ENCODE data around the gene TUT4. TPM values are rescaled to one million over a fixed set of nuclear protein-coding genes. Genes with fewer than 3 reads are reported as not detected.
A peak's percentile ranks its signal among the peaks of the same experiment; 100 is the strongest.

Gene TUT4
- total and polyA plus RNA-seq, 2 of the 4 experiments (the other 2 are of a cell fraction) = 10.9 to 40.0 TPM

DNA sequence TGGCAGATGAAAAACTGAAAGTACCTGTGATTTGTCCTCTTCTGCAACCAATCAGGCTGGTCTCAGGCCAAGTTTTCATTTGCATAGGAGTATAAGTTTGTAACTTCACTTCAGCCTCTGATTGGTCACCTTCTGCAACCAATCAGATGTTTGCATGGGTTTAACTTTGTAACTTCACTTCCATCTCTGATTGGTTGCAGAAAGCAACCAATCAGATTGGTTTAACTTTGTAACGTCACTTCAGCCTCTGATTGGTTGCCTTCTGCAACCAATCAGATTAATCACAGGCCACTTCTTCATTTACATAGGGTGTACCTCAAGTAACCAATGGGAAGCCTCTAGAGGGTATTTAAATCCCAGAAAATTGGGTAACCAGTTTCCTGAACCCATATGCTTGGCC lies 18.9 kb upstream of the TUT4 start:
- H3K4me3 ChIP-seq (ENCODE audit: insufficient read depth, low read depth, low read length) = no peak overlapping the region
- H3K9me3 ChIP-seq (ENCODE audit: control insufficient read depth, insufficient read depth, low read length) = no peaks in the 10 kb centered on the region
- dilution Hi-C loops (cut with HindIII; ENCODE audit: low sequenced_read_pairs, unreplicated experiment) = no loop called here
- H3K9ac ChIP-seq (ENCODE audit: low read depth, low read length) = no peak overlapping the region
- peaks cover 7% of the 10 kb centered on the region for H3K4me1 ChIP-seq (ENCODE audit: control insufficient read depth, insufficient read depth, low read length)
- in situ Hi-C loops (cut with MboI; ENCODE audit: low sequenced_read_pairs) = no loop called here
- no peak overlapping the region for H4K5ac ChIP-seq (ENCODE audit: low read depth, low read length)
- H2AFZ ChIP-seq (replicated peaks; ENCODE audit: low read length, poor library complexity) = no peak overlapping the region
- intact Hi-C loops (cut with micrococcal nuclease) = no loop called here
- no peak overlapping the region for H2BK15ac ChIP-seq (ENCODE audit: low read depth, low read length)
- no peak for ATAC-seq (ENCODE audit: low read depth)
- no peak overlapping the region for H2AK5ac ChIP-seq (ENCODE audit: low read depth, low read length)
- H3K56ac ChIP-seq (ENCODE audit: extremely low read depth, insufficient read depth, low read length) = no peak overlapping the region
- H3K79me1 ChIP-seq (ENCODE audit: low read depth in 1 of 2, low read length in 2 of 2) = no peaks in the 10 kb centered on the region
- H2BK20ac ChIP-seq (ENCODE audit: low read depth, low read length) = no peak overlapping the region
- H3K27me3 ChIP-seq (ENCODE audit: control insufficient read depth, insufficient read depth, low read length) = peaks cover 2% of the 10 kb centered on the region; the same call in 1 of the 2 replicates
- no peak overlapping the region for H3K4ac ChIP-seq (ENCODE audit: low read depth, low read length)
- ChIA-PET CTCF (interaction anchor here (0.6 kb wide), 1 partner anchor 1145 kb away, joined by 3 read pairs; no protein-coding TSS in a partner anchor), POLR2A (ENCODE audit: unreplicated experiment) (no interaction called here)
- no TSS peak for BruUV-seq (replicated peaks)
- no peak overlapping the region for H2BK5ac ChIP-seq (ENCODE audit: low read depth, low read length, poor library complexity, severe bottlenecking)
- H3K23ac ChIP-seq (ENCODE audit: low read depth, low read length) = no peak overlapping the region
- H3K36me3 ChIP-seq (ENCODE audit: control insufficient read depth, insufficient read depth, low read length) = no peaks in the 10 kb centered on the region
- H3K27ac ChIP-seq (ENCODE audit: insufficient read depth, low read length) = no peak overlapping the region
- H3K9me1 ChIP-seq (ENCODE audit: insufficient read depth, low read length) = 0 out of 2 replicates have a peak, but pooled peaks cover 5% of the 10 kb centered on the region
- H2AK9ac ChIP-seq (replicated peaks; ENCODE audit: low read depth, low read length, poor library complexity) = no peak overlapping the region
- TF ChIP-seq, protein P1, sequence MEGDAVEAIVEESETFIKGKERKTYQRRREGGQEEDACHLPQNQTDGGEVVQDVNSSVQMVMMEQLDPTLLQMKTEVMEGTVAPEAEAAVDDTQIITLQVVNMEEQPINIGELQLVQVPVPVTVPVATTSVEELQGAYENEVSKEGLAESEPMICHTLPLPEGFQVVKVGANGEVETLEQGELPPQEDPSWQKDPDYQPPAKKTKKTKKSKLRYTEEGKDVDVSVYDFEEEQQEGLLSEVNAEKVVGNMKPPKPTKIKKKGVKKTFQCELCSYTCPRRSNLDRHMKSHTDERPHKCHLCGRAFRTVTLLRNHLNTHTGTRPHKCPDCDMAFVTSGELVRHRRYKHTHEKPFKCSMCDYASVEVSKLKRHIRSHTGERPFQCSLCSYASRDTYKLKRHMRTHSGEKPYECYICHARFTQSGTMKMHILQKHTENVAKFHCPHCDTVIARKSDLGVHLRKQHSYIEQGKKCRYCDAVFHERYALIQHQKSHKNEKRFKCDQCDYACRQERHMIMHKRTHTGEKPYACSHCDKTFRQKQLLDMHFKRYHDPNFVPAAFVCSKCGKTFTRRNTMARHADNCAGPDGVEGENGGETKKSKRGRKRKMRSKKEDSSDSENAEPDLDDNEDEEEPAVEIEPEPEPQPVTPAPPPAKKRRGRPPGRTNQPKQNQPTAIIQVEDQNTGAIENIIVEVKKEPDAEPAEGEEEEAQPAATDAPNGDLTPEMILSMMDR (conservative IDR thresholded peaks at IDR 0.05; ENCODE audit: low read depth, low read length) = no peak
- TF ChIP-seq POLR2A (IDR thresholded peaks at IDR 0.05; ENCODE audit: low read depth, low read length) = no peak
- no peak for TF ChIP-seq MAZ (IDR thresholded peaks at IDR 0.05; ENCODE audit: borderline replicate concordance, low read depth, low read length)
- no peak for TF ChIP-seq NFE2L2 (IDR thresholded peaks at IDR 0.05; ENCODE audit: low read depth, low read length)
- no peak for TF ChIP-seq MAFK (IDR thresholded peaks at IDR 0.05; ENCODE audit: low read depth, low read length)
- TF ChIP-seq, protein P2, sequence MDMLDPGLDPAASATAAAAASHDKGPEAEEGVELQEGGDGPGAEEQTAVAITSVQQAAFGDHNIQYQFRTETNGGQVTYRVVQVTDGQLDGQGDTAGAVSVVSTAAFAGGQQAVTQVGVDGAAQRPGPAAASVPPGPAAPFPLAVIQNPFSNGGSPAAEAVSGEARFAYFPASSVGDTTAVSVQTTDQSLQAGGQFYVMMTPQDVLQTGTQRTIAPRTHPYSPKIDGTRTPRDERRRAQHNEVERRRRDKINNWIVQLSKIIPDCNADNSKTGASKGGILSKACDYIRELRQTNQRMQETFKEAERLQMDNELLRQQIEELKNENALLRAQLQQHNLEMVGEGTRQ (IDR thresholded peaks at IDR 0.05; ENCODE audit: low read depth, low read length) = no peak
- TF ChIP-seq CHD1 (IDR thresholded peaks at IDR 0.05; ENCODE audit: low read depth, low read length) = no peak
- no peak for TF ChIP-seq CEBPB (IDR thresholded peaks at IDR 0.05; ENCODE audit: low read depth, low read length)
- TF ChIP-seq, protein P3, sequence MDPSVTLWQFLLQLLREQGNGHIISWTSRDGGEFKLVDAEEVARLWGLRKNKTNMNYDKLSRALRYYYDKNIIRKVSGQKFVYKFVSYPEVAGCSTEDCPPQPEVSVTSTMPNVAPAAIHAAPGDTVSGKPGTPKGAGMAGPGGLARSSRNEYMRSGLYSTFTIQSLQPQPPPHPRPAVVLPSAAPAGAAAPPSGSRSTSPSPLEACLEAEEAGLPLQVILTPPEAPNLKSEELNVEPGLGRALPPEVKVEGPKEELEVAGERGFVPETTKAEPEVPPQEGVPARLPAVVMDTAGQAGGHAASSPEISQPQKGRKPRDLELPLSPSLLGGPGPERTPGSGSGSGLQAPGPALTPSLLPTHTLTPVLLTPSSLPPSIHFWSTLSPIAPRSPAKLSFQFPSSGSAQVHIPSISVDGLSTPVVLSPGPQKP (IDR thresholded peaks at IDR 0.05; ENCODE audit: borderline replicate concordance, low read depth, low read length) = no peak
- TF ChIP-seq RCOR1 (IDR thresholded peaks at IDR 0.05; ENCODE audit: insufficient replicate concordance, low read length) = no peak
- no peak overlapping the region for H4K91ac ChIP-seq (ENCODE audit: insufficient read depth, low read depth, low read length)
- H3K4me2 ChIP-seq (ENCODE audit: low read depth, low read length) = no peak overlapping the region
- H4K8ac ChIP-seq (ENCODE audit: low read depth in 2 of 2, low read length in 2 of 2) = no peak overlapping the region
- H3K18ac ChIP-seq (ENCODE audit: low read depth, low read length) = no peak overlapping the region
- H3K14ac ChIP-seq (replicated peaks; ENCODE audit: low read depth, low read length) = no peak overlapping the region
- H2BK120ac ChIP-seq (ENCODE audit: low read depth, low read length) = no peak overlapping the region
- no CpG with 5 or more reads among the region's 1 CpG for WGBS, 2 experiments (ENCODE audit: extremely low coverage in 2 of 2, insufficient read length in 1 of 2)
- DNase-seq = peak; percentile 11
- no peaks in the 10 kb centered on the region for H4K20me1 ChIP-seq (ENCODE audit: insufficient read depth, low read length)
